SK-N-MC (cell line): ENCODE data around the gene MCM9.
"Not testable (repeated sequence)": the region's sequence is repeated elsewhere in the genome, so short reads cannot be mapped to it uniquely, and the experiment has no call there.

Source experiments
- DNase-seq: peaks from one replicate; pipeline ENCODE4 v3.0.0-alpha.2; 2011; ENCODE audit warnings: low read depth, low spot score
- H3K27ac ChIP-seq: fragments of 200-600 bp; sonication (generic); 2 replicates; pipeline ENCODE4 v1.5.1; 2016; ENCODE audit warnings: mixed run types
- H3K36me3 ChIP-seq: fragments of 200-600 bp; sonication (generic); 2 replicates; pipeline ENCODE4 v1.6.1; 2017; ENCODE audit warnings: antibody characterized with exemption, low read length, mixed read lengths; ENCODE audit not compliant: insufficient read depth
- H3K4me3 ChIP-seq: fragments of 200-600 bp; sonication (generic); 2 replicates; pipeline ENCODE4 v1.5.1; 2016
- H3K9ac ChIP-seq: fragments of 200-600 bp; sonication (generic); 2 replicates; pipeline ENCODE4 v1.8.0; 2017; ENCODE audit warnings: mixed run types, mixed read lengths; ENCODE audit not compliant: insufficient read length
- H3K9me3 ChIP-seq: fragments of 200-600 bp; sonication (generic); 2 replicates; pipeline ENCODE4 v1.6.1; 2017; ENCODE audit warnings: low read depth, mild to moderate bottlenecking, antibody characterized with exemption, low read length, moderate library complexity, mixed read lengths
- EZH2 ChIP-seq: fragments of 200-600 bp; sonication (generic); IDR thresholded peaks from one replicate; pipeline ENCODE4 v1.6.1; 2017; ENCODE audit warnings: antibody characterized with exemption
- FOXP2 ChIP-seq: optimal IDR thresholded peaks from 2 replicates; pipeline ENCODE3; 2011; ENCODE audit warnings: mild to moderate bottlenecking, moderate library complexity; ENCODE audit not compliant: insufficient read depth; ENCODE audit errors: extremely low read length, control extremely low read depth
- POLR2AphosphoS5 ChIP-seq: IDR thresholded peaks from 2 replicates; pipeline ENCODE4 v1.6.1; 2012; ENCODE audit warnings: mild to moderate bottlenecking, low read depth, low read length, borderline replicate concordance

MCM9 gene

GRCh38 chr6:118869894-118870589 lies 64.9 kb downstream of the MCM9 start:
- no peaks in the 10 kb centered on the region for H3K36me3 ChIP-seq
- DNase-seq: no peak
- no peaks in the 10 kb centered on the region for H3K9me3 ChIP-seq
- no peak overlapping the region for H3K4me3 ChIP-seq
- no peak overlapping the region for H3K9ac ChIP-seq
- no peak for TF ChIP-seq FOXP2
- TF ChIP-seq POLR2AphosphoS5: no peak
- no peak for TF ChIP-seq EZH2
- H3K27ac ChIP-seq: no peak overlapping the region

- H3K36me3 ChIP-seq: no peaks in the 10 kb centered on the region
- H3K4me3 ChIP-seq: no peak overlapping the region
- no peak overlapping the region for H3K27ac ChIP-seq
- no peaks in the 10 kb centered on the region for H3K9me3 ChIP-seq
- DNase-seq: no peak
- no peak overlapping the region for H3K9ac ChIP-seq
- TF ChIP-seq FOXP2 (no peak), EZH2 (no peak)
These were observed 65.6 kb downstream of the MCM9 start for GRCh38 chr6:118869350-118869749.

GRCh38 chr6:118868901-118869300 lies 66.1 kb downstream of the MCM9 start:
- not testable (repeated sequence) for DNase-seq, H3K27ac ChIP-seq

GRCh38 chr6:118867181-118867580 lies 67.8 kb downstream of the MCM9 start:
- Histone ChIP-seq H3K4me3 (no peak overlapping the region), H3K9ac (no peak overlapping the region), H3K9me3 (no peaks in the 10 kb centered on the region), H3K27ac (no peak overlapping the region), H3K36me3 (no peaks in the 10 kb centered on the region)
- no peak for DNase-seq
- TF ChIP-seq FOXP2: no peak
- no peak for TF ChIP-seq EZH2
- TF ChIP-seq POLR2AphosphoS5: no peak

More at GRCh38 chr6:118868901-118869300, 66.1 kb downstream of the MCM9 start:
- H3K9ac ChIP-seq, H3K36me3 ChIP-seq, H3K4me3 ChIP-seq, H3K9me3 ChIP-seq: not testable (repeated sequence)

- H3K27ac ChIP-seq: no peak overlapping the region
- no peak overlapping the region for H3K4me3 ChIP-seq
- no peaks in the 10 kb centered on the region for H3K36me3 ChIP-seq
- H3K9ac ChIP-seq: no peak overlapping the region
- no peak for TF ChIP-seq FOXP2
- TF ChIP-seq EZH2: no peak
- TF ChIP-seq POLR2AphosphoS5: no peak
- no peaks in the 10 kb centered on the region for H3K9me3 ChIP-seq
- no peak for DNase-seq
These were observed 69.9 kb downstream of the MCM9 start for GRCh38 chr6:118865100-118865391.

GRCh38 chr6:118864341-118865099 lies 70.4 kb downstream of the MCM9 start:
- H3K9me3 ChIP-seq: no peaks in the 10 kb centered on the region
- H3K36me3 ChIP-seq: no peaks in the 10 kb centered on the region
- no peak overlapping the region for H3K9ac ChIP-seq
- no peak overlapping the region for H3K4me3 ChIP-seq
- no peak overlapping the region for H3K27ac ChIP-seq
- DNase-seq: no peak
- TF ChIP-seq EZH2 (no peak), FOXP2 (no peak), POLR2AphosphoS5 (no peak)

GRCh38 chr6:118862443-118862842 lies 72.5 kb downstream of the MCM9 start:
- H3K9me3 ChIP-seq: no peaks in the 10 kb centered on the region
- no peak overlapping the region for H3K9ac ChIP-seq

GRCh38 chr6:118860880-118861279 lies 74.1 kb downstream of the MCM9 start:
- Histone ChIP-seq H3K9me3 (no peaks in the 10 kb centered on the region), H3K36me3 (no peaks in the 10 kb centered on the region), H3K27ac (no peak overlapping the region), H3K9ac (no peak overlapping the region), H3K4me3 (no peak overlapping the region)
- DNase-seq: no peak
- TF ChIP-seq EZH2 (no peak), POLR2AphosphoS5 (no peak), FOXP2 (no peak)

More at GRCh38 chr6:118862443-118862842, 72.5 kb downstream of the MCM9 start:
- DNase-seq: no peak
- Histone ChIP-seq H3K27ac (no peak overlapping the region), H3K4me3 (no peak overlapping the region), H3K36me3 (no peaks in the 10 kb centered on the region)
- no peak for TF ChIP-seq EZH2
- TF ChIP-seq POLR2AphosphoS5: no peak
- TF ChIP-seq FOXP2: no peak

GRCh38 chr6:118860363-118860762 lies 74.6 kb downstream of the MCM9 start:
- Histone ChIP-seq H3K9ac (no peak overlapping the region), H3K36me3 (no peaks in the 10 kb centered on the region), H3K9me3 (no peaks in the 10 kb centered on the region), H3K4me3 (no peak overlapping the region), H3K27ac (no peak overlapping the region)
- no peak for DNase-seq
- TF ChIP-seq FOXP2: no peak
